Astrocyte of the spinal cord (primary cell): ENCODE data around the gene H3-3A.

Experiments used
- DNase-seq: peaks from one replicate; pipeline ENCODE4 v3.0.0; 2011; ENCODE audit warnings: low read depth, low spot score
- H3K4me3 ChIP-seq: 2 replicates; pipeline ENCODE4 v1.5.1; 2011; ENCODE audit warnings: low read depth, mild to moderate bottlenecking, low read length, moderate library complexity
- in situ Hi-C: cut with HindIII; loops from 2 replicates; pipeline ENCODE4 v1.10.0; 2017; ENCODE audit warnings: low sequenced_read_pairs
- TF ChIP-seq, protein P1 (sequence below): IDR thresholded peaks from 2 replicates; pipeline ENCODE4 v1.5.1; 2012; ENCODE audit warnings: low read depth, mild to moderate bottlenecking, low read length, inconsistent platforms

H3-3A gene

DNA sequence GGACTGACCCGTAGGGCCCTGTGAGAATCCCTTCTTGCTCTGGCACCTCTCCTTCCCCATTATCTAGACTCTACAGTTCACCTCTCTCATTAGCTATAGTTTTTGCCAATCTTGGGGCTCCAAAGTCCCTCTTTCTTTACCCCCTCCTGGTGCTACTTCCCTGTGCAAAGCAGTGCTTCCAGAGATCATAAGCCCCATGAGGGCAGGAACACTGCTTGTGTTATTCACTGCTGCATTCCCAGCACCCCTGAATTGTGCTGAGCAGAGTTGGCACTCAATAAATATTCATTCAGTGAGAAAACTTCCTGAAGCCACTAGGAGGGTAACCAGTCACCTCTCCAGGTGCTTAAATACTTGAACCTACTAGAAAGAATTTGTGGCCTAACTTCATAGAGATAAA lies 2.1 kb upstream of the H3-3A start:
- in situ Hi-C loops, result no loop called here
- H3K4me3 ChIP-seq, result no peak overlapping the region
- TF ChIP-seq, protein P1, sequence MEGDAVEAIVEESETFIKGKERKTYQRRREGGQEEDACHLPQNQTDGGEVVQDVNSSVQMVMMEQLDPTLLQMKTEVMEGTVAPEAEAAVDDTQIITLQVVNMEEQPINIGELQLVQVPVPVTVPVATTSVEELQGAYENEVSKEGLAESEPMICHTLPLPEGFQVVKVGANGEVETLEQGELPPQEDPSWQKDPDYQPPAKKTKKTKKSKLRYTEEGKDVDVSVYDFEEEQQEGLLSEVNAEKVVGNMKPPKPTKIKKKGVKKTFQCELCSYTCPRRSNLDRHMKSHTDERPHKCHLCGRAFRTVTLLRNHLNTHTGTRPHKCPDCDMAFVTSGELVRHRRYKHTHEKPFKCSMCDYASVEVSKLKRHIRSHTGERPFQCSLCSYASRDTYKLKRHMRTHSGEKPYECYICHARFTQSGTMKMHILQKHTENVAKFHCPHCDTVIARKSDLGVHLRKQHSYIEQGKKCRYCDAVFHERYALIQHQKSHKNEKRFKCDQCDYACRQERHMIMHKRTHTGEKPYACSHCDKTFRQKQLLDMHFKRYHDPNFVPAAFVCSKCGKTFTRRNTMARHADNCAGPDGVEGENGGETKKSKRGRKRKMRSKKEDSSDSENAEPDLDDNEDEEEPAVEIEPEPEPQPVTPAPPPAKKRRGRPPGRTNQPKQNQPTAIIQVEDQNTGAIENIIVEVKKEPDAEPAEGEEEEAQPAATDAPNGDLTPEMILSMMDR, result no peak
- no peak for DNase-seq

DNA sequence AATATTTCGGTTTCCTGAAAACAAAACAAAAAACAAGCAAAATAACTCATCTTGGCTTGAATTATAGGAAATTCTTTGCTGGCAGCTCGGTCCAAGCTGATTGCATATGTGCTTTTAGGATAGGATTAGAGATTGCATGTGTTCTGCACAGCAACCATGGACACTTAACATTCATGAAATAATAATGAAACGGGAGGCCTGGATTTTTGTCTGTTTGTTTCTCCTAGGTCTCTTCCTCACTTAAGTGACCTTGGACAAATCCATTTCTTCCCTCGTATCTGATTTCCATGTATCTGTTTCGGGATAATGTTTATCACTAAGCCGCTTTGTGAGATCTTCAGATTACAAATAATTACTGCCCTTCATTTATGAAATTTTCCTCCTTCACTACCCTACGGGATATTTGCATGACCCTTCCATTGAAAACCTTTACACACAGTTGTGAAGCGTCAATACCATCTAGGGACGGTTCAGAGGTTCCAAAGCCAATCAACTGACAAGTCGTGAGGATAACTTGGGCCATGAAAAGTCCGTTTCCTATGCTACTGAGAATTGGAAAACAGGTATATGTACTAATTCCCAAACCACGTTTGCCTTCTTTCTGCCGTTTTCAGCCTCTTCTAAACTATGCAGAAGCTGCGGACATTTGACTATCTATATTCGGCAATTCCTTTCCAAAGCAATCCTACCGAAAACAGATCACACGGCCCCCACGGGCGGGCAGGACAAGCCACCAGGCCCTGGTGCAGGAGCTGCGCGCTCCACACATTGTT lies 1.3 kb upstream of the H3-3A start:
- H3K4me3 ChIP-seq, result peak overlapping the region; percentile 55
- DNase-seq, result no peak
- TF ChIP-seq, protein P1, result no peak
- in situ Hi-C loops, result no loop called here

DNA sequence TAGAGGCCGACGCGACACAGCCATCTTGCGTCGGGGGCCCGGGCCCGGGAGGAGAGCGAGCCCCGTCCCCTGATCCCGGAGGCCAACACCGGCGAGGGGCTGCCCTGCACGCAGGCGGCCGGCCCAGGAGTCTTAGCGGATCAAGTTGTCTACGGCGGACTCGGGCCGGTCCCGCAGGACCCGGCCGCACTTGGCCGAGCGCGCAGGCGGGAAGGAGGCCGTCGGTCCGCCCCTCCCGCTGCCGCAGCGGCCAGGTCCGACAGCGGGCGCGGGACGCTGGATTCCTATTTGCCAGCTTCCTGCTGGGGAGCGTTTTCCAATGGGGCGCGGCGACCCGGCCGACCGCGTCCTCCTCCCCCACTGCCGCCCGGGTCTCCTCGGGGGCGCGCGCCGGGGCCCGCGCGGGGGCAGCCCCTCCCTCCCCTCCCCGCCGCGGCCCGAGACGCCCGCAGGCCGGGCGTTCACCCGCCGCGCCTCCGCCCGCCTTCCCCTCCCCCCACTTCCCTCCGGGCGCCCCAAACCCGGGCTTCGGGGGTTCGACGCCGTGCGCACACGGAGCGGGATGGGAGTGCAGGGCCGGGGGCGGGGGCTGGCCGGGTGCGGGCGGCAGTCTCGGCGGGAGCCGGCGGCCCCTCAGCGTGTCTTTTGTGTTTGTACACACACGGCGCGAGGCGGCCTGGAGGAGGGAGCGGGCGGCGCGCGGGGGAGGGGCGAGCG lies 517 bp upstream of the H3-3A start:
- peak; percentile 81 for DNase-seq
- in situ Hi-C loops, result no loop called here
- H3K4me3 ChIP-seq, result peak overlapping the region; percentile 55
- TF ChIP-seq, protein P1, result no peak

DNA sequence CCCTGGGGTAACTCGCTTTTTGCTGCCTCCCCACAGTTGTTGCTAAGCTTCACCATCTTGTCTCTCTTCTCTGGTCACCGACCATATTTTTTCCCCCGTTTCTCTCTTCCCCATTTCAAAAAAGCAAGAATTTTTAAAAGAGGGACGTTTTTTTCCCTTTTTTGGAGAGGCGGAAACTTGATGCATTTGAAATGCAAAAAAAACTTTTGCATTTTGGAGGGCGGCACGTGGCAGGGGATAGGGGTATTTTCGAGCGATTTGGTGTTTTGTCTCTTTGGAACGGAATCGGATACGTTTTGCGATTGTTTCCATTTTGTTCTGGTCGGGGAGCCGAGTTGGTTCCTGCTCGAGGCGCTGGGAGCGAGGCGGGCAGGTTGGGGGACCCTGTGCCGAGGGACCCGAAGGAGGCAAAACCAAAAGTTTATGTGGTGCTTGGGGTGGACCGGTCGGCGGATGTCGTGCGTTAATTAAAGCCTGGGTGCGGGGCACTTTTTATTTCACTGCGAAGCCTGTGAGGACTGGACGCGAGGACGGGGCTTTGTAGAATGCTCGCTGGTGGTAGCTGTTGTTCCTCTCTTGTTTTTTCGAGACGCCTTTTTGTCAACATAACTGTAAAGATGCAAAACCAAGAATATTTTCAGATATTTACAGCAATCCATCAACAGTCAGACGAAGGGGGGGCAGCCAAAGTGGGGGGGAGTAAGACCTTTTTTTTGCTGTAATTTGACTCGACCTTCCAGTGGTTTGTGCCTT lies 884 bp downstream of the H3-3A start:
- TF ChIP-seq, protein P1, result no peak
- DNase-seq, result peak; percentile 12
- peak overlapping the region; percentile 93 for H3K4me3 ChIP-seq
- in situ Hi-C loops, result no loop called here

DNA sequence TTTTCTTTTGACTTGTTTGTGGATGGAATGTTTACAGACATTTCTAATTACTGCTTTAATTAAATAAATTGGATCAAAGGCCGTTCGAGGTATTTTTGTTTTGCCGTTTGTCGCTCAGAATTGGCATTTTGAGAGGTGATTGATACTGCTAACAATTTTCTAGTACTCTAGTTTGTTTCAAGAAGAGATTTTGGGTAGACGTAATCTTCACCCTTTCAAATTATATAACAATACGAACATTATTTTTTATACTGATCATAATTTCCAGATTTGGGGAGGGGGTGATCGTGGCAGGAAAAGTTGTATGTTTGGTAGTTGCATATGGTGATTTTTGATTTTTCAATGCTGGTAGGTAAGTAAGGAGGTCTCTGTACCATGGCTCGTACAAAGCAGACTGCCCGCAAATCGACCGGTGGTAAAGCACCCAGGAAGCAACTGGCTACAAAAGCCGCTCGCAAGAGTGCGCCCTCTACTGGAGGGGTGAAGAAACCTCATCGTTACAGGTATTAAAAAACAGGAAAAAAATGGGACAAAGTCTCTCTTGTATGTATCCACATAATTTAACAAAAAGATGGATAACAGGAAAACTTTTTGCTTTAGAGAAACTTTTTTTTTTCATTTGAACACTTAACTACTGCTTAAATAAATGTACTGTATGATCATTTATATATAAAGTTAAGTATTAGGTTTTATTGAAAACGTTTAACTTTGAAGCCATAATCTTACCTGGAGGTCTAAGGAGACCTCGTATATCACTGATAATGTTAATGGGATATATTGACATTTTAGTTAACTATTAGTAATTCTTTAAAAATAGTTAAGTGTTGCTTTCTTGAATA lies 1.7 kb downstream of the H3-3A start:
- peak; percentile 23 for DNase-seq
- TF ChIP-seq, protein P1, result peak; percentile 54

DNA sequence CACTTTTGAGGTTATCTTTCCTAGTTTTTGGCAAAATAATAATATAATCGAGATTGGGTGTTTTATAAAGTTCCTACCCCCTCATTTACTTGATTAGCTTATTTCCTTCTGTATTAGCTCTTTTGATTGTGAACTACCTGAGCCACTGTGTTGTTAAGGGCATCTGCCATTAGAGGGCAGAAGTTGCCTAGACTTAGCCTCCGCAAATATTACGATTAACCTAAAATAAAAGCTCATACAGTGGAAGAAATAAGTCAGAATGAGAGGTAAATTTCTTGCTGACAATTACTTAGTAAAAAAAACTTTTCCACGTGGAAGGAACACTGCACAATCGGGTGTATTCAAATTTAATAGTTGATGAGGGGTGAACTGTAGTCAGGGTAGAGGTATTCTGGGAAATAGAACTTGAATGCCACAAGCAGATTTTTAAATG lies 2.3 kb downstream of the H3-3A start:
- H3K4me3 ChIP-seq, result peak overlapping the region; percentile 93
- peak; percentile 68 for DNase-seq
- TF ChIP-seq, protein P1, result peak; percentile 81
- in situ Hi-C loops, result no loop called here

More for the DNA sequence above, 1.7 kb downstream of the H3-3A start:
- in situ Hi-C loops, result no loop called here
- peak overlapping the region; percentile 93 for H3K4me3 ChIP-seq
